Right lobe of liver (tissue), 4 donors: ENCODE results near the gene CCDC152.

Experiments
- CTCF ChIP-seq, 4 donors: fragments of 200-600 bp in 3 of 4; fragments of 450-650 bp in 1 of 4; IDR thresholded peaks; one replicate each; pipeline versions ENCODE4 v1.5.1 to v1.8.0; 2016 to 2022; ENCODE audit warnings: antibody characterized with exemption in 4 of 4, mild to moderate bottlenecking in 2 of 4
- POLR2A ChIP-seq: fragments of 450-650 bp; IDR thresholded peaks from one replicate; pipeline ENCODE4 v1.6.1; 2017; ENCODE audit warnings: antibody characterized with exemption, mild to moderate bottlenecking
- donor health status: DM: no; HTN: no; CAD: no.
- donor health status: DM: no; HTN: no; CAD: no.
- donor health status: DM: no; HTN: yes; CAD: no.

- TF ChIP-seq CTCF (IDR thresholded peaks at IDR 0.05) (no peak), POLR2A (no peak)
Observed at GRCh38 chr5:42753099-42753498, 3.5 kb upstream of the CCDC152 start.
